Inflammatory macrophage treated with lipopolysaccharide for 4 hours (primary cell): Measurements from ENCODE around the gene SNCB.
"Not testable (repeated sequence)": the region's sequence is repeated elsewhere in the genome, so short reads cannot be mapped to it uniquely, and the experiment has no call there.

ENCODE experiments used
- DNase-seq: peaks from one replicate; pipeline ENCODE4 v3.0.0-alpha.2; 2020

Gene SNCB

DNA sequence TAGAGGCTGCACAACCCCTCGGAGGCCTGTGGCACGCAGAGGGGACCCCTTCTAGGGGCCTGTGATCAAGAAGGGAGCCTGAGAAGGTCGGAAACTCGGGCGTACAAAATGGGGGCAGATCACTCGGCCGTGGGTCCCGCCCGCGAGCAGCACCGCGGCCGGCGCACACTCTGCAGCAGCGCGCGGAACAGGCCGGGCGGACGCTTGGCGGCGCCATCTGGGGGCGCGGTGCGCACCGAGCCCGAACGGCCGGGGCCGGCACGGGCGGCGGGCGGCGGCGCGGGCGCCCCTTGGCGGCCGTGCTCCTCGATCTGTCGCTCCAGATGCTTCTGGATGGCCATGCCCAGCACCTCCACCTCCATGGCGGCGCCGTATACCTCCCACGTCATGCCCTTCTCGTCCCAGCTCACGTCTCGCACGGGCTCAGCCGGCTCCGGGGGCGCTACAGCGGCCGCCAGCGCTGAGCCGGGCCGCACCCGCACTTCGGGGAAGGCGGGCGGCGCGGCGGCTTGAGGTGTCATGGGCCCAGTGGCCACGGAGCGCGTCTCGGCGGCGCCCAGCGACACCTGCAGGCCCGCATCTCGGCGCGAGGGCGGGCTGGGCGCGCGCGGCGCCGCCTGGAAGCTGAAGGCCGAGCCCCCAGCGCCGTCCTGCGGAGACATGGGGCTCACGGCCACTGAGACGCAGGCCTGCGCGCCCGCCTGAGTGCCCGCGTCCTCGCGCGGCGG lies 33.5 kb downstream of the SNCB start:
- peak; percentile 46 for DNase-seq

DNA sequence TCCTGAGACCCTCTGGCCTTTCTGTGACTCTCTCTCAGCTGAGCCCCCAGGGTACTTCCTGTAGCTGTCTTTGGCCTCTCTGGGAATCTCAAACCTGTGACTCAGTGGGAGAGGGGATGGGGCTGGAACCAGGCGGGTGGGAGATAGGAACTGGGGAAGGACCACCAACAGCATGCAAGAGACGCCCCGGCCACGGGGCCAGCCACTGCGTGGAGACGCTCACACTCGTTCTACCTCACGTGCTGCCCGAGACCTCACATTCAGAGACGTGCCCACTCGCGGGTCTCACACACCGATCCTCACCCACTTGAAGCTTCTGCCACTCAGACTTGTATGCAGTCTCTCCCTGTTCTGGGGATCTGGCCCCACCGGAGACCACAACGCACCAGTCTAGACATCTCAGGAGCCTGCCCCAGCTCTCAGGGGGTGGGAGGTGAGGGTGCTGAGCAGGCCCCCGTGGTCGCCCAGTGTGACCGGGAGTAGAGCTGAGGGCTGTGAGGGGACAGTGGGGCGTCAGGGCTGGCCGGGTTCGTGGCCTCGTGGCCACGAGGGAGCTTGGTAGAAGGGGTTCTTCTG lies 34.2 kb downstream of the SNCB start:
- no peak for DNase-seq

DNA sequence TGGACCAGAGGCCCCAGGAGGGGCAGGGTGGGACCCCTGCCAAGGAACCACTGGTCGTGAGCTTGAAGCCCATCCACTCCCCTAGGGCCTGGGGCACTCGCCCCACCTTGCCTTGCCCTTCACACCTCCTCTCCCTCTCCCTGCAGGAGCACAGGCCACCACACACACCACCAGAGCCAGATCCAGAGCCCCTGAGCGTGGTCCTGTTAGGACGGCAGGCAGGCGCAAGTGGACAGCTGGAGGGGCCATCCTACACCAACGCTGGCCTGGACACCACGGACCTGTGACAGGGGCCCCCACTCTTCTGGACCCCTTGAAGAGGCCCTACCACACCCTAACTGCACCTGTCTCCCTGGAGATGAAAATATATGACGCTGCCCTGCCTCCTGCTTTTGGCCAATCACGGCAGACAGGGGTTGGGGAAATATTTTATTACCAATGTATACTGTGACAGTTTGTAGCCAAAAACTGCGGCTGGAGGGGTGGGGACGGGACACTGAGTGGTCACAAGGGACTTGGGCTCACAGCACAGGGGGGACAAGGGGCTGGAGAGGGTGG lies 34.9 kb downstream of the SNCB start:
- DNase-seq: no peak

GRCh38 chr5:176594554-176594953 lies 35.8 kb downstream of the SNCB start:
- no peak for DNase-seq

- no peak for DNase-seq
Measured at GRCh38 chr5:176593273-176593869, 37.0 kb downstream of the SNCB start.

GRCh38 chr5:176592573-176592972 lies 37.8 kb downstream of the SNCB start:
- DNase-seq: no peak

DNA sequence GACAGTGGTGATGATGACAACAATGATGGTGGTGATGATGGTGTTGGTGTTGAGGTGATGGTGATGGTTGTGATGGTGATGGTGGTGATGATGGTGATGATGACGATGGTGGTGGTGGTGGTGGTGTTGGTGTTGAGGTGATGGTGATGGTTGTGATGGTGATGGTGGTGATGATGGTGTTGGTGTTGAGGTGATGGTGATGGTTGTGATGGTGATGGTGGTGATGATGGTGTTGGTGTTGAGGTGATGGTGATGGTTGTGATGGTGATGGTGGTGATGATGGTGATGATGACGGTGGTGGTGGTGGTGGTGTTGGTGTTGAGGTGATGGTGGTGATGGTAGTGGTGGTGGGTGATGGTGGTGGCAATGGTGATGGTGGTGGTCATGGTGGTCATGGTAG lies 38.7 kb downstream of the SNCB start:
- DNase-seq: not testable (repeated sequence)

DNA sequence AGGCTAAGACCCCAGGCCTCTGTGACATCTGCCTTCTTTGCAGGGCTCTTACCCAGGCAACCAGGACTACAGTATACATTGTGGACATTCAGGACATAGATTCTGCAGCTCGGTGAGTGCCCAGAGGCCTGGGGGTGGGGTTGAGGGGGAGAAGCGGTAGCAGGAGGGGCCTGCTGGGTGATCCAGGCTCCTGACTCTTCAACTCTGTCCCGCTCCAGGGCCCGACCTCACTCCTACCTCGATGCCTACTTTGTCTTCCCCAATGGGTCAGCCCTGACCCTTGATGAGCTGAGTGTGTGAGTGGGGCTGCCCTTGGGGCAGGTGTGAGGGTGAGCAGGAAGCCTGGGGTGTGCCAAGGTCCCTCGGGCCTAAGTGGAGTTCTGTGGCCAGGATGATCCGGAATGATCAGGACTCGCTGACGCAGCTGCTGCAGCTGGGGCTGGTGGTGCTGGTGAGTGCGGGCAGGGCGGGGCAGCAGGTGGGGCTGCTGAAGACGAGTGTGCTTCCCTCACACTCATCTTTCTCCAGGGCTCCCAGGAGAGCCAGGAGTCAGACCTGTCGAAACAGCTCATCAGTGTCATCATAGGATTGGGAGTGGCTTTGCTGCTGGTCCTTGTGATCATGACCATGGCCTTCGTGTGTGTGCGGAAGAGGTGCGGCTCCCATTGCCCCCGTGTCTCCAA lies 40.2 kb downstream of the SNCB start:
- no peak for DNase-seq

GRCh38 chr5:176589039-176589769 lies 41.1 kb downstream of the SNCB start:
- DNase-seq: no peak

DNA sequence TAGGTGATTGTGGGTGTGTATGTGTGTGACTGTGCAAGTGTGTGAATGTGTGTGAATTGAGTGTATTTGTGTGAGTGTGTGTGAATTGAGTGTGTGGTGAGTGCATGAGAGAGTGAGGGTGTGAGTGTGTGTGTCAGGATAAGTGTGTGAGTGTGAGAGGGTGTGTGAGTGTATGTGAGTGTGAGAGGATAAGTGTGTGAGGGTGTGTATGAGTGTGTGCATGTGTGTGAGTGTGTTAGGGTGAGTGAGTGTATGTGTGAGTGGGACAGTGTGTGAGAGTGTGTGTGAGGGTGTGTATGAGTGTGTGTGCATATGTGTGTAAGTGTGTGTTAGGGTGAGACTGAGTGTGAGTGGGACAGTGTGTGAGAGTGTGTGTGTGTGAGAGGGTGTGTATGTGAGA lies 42.0 kb downstream of the SNCB start:
- DNase-seq: no peak

- DNase-seq: no peak
Measured at GRCh38 chr5:176587398-176587797, 42.9 kb downstream of the SNCB start.

DNA sequence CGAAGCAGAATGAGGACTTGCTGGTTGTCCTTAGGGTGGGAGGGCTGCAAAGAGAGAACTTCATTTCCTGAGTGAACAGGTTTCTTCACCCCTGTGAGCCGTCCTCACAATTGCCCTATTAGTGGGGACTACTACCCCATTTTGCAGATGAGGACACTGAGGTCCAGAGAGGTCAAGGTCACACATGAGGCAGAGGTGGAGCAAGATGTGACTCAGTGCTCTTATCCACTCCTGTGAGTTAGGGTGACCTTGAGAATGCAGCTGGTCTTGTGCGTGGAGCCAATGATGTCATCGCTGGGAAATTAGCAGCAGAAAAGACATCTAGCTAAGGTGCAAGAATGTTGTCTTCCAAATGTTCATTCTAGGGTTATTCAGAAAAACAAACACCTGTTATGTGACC lies 47.3 kb downstream of the SNCB start:
- DNase-seq: no peak

- no peak for DNase-seq
Measured at GRCh38 chr5:176581361-176581760, 49.0 kb downstream of the SNCB start.

DNA sequence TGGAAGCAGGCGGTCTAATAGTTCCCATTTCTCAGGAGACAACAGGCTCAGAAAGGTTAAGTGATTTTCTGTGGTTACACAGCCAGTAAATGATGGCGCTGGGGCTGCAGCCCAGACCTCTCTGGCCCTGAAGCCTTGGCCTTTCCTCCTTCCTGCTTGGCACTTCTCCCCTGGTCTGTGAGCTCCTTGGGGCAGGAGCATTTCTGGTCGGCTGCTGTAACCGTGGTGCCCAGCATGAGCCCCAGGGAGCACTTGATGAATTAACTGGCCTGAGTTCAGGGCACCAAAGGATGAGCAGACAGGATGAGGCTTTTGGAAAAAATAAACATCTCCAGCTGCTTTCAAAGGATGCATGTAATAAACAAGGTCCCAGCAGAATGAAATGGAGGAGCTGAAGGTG lies 51.0 kb downstream of the SNCB start:
- no peak for DNase-seq

- no peak for DNase-seq
Measured at GRCh38 chr5:176578391-176578808, 51.9 kb downstream of the SNCB start.

DNA sequence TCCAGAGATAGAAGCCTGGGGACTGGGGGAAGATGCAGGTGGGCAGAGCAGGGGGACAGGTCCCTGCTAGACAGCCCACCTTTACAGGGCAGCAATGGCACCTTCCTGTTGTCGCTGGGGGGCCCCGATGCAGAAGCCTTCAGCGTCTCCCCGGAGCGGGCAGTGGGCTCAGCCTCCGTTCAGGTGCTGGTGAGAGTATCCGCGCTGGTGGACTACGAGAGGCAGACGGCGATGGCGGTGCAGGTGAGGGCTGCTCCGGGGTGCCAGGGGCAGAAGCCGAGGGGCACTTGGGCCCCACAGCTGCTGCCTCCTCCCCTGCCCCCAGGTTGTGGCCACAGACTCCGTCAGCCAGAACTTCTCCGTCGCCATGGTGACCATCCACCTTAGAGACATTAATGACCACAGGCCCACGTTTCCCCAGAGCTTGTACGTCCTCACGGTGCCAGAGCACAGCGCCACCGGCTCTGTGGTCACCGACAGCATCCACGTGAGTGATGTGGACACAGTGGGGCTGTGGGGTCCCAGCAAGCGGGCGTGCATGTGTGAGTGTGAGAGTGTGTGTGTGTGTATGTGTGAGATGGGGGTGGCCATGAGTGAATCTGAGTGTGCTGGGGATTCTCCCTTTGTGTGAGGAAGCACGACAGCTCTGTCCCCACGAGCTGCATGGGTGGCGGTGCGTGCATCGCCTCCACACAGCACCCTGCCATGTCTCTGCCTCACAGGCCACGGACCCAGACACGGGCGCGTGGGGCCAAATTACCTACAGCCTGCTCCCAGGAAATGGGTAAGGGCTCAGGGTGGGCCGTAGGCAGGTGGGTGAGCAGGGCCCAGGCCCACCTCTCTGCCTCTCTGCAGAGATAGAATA lies 52.8 kb downstream of the SNCB start:
- no peak for DNase-seq

- no peak for DNase-seq
Measured at GRCh38 chr5:176575488-176576422, 54.6 kb downstream of the SNCB start.

- no peak for DNase-seq
Measured at GRCh38 chr5:176575066-176575465, 55.3 kb downstream of the SNCB start.

DNA sequence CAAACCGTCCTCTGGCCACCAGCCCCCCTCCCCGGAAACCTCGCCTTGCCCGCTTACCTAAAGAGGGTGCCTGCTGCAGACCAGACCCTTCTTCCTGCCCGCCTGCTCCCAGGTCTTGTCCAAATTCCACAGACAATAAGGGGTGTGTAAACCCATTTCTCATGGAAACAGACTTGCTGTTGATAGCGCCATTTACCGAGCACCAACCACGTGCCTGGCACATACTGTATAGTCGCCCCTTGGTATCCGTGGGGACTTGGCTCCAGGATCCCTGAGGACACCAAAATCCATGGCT lies 56.1 kb downstream of the SNCB start:
- DNase-seq: no peak

GRCh38 chr5:176573564-176574296 lies 56.6 kb downstream of the SNCB start:
- peak; percentile 43 for DNase-seq
